Hypothalamus (tissue), 51 donors: Measurements from ENCODE around the gene FAM181B.

Experiments used
- DNase-seq, 51 donors: peaks; one replicate each; lab custom pipeline; 2025; lab: John Stamatoyannopoulos, UW

The FAM181B gene, protein sequence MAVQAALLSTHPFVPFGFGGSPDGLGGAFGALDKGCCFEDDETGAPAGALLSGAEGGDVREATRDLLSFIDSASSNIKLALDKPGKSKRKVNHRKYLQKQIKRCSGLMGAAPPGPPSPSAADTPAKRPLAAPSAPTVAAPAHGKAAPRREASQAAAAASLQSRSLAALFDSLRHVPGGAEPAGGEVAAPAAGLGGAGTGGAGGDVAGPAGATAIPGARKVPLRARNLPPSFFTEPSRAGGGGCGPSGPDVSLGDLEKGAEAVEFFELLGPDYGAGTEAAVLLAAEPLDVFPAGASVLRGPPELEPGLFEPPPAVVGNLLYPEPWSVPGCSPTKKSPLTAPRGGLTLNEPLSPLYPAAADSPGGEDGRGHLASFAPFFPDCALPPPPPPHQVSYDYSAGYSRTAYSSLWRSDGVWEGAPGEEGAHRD

DNA sequence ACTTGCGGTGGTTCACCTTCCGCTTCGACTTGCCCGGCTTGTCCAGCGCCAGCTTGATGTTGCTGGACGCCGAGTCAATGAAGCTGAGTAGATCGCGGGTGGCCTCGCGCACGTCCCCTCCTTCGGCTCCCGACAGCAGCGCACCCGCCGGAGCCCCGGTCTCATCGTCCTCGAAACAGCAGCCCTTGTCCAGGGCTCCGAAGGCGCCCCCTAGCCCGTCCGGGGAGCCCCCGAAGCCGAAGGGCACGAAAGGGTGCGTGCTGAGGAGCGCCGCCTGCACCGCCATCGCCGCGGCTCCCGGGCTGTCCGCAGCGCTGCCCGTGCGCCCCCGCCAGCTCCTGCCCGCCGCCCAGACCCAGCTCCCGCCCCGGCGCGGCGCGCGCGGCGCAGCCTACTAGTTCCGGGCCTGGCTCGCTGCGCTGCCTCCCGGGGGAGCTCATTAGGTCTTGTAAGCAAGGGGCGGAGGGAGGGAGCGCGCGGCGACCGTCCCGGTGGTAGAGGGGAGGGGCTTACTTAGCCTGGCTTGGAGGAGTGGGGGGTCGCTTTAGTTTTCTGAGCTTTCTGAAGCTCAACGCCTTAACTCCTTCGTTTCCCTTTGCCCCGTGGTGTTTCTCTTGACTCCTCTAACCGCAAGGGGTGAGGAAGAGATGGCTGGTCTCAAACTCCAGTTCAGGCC is at the start of gene FAM181B:
Gene FAM181B, minus strand, starts transcription at position 421 of the 676 bp plus-strand sequence. Its CDS starts 135 bp downstream, at position 286.
- peak in 49 of 51 donors; percentile 30 to 86 (median 74) for DNase-seq

DNA sequence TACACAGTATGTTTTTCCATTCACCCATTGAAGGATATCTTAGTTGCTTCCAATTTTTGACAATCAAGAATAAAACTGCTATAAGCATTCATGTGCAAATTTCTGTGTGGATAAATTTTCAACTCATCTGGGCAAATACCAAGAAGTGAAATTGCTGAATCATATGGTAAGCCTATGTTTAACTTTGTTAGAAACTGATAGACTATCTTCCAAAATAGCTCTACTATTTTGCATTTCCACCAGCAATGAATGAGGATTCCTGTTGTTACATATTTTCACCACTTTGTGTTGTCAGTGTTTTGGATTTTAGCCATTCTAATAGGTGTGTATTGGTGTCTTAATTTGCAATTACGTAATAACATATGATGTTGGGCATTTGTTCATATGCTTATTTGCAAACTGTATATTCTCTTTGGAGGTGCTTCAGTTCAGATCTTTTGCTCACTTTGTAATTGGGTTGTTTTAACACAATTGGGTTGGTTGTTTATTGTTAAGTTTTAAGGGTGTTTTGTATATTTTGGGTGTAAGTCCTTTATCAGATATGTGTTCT is 49.2 kb upstream of the FAM181B start:
- DNase-seq = no peak

DNA sequence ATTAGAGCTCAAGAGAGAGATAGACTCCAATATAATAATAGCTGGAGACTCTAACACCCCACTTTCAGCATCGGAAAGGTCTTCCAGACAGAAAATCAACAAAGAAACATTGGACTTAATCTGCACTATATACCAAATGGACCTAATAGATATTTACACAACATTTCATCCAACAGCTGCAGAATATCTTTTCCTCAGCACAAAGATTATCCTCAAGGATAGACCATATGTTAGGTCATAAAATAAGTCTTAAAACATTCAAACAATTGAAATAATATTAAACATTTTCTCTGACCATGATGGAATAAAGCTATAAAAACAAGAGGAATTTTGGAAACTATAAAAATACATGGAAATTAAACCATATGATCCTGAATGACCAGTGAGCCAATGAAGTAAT is 45.1 kb upstream of the FAM181B start:
- no peak for DNase-seq

DNA sequence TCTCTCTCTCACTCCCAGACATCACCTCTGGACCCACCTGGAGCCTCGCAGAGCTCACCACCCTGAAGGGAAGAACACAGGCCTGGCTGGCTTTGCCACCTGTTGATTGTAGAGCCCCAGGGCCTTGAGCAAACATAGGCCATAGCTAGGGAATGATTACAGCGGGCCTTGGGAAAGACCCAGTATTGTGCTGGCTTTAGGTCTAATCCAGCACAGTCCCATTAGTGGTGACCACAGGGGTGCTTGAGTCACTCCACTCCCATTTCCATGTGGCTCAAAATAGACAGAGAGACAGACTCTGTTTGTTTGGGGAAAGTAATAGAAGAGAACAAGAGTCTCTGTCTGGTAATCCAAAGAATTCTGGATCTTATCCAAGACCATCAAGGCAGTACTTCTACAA is 42.7 kb upstream of the FAM181B start:
- no peak for DNase-seq

DNA sequence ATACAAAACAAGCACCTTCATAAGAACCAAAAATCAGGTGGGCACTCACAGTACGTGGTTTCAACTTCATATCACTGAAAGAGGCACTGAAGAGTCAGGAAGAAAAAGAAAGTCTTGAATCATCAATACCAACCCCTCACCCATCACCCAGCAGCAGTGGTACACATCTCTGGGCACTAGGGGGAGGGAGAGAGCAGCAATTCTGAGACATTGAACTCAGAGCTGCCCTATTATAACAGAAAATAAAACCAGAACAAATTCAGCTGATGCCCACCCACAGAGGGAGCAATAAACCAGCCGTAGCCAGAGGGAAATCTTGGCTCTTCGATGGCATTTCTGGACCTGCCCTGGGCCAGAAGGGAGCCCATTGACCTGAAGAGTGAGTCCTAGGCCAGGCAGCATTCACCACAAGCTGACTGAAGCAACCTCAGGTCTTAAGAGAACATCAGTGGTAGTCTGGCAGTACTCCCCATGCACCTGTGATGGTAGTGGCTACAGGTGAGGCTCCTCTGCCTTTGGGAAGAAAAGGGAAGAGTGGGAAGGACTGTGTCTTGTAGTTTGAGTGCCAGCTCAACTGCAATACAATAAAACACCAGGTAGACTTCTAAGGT is 42.2 kb upstream of the FAM181B start:
- peak in 6 of 51 donors; percentile 14 to 50 (median 22) for DNase-seq

DNA sequence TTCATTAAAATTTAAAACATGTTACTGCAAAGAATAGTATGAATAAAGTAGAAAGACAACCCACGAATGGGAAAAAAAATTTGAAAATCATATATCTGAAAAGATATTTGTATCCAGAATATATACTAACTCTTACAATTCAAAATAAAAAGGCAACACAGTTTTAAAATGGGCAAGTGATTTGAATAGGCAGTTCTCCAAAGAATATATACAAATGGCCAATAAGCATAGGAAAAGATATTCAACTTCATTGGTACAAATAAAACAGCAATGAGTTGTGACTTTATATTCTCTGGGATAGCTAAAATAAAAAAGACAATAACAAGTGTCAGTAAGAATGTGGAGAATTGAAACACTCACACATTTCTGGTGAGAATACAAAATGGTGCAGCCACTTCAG is 41.6 kb upstream of the FAM181B start:
- no peak for DNase-seq

DNA sequence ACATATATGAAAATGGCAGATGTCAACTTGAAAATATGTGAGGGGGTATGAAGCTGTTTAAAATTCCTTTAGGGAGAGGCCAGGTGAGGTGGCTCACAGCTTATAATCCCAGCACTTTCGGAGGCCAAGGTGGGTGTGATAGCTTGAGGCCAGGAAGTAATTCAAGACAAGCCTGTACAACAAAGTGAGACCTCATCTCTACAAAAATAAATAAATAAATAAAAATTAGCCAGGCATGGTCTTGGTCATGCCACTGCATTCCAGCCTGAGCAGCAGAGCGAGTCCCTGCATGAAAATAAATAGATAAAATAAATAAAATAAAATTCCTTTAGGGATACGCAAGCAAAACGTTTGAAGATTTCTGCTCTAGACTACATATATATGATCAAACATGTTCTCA is 38.1 kb upstream of the FAM181B start:
- DNase-seq = no peak

DNA sequence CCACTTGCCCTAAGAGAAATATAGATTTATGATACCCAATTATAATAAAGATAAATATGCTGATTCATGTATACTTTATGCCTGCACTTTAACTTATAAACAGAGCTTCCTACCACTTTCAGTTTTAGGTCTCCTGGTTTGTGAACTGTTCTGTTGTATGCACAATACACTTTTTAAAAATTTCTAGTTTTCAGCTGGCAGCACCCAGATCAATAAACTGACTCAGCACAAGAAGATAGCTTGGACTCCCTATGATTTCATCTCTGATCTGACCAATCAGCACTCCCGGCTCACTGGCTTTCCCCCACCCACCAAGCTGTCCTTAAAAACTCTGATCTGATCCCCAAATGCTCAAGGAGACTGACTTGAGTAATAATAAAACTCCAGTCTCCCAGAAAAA is 33.5 kb upstream of the FAM181B start:
- DNase-seq = no peak

DNA sequence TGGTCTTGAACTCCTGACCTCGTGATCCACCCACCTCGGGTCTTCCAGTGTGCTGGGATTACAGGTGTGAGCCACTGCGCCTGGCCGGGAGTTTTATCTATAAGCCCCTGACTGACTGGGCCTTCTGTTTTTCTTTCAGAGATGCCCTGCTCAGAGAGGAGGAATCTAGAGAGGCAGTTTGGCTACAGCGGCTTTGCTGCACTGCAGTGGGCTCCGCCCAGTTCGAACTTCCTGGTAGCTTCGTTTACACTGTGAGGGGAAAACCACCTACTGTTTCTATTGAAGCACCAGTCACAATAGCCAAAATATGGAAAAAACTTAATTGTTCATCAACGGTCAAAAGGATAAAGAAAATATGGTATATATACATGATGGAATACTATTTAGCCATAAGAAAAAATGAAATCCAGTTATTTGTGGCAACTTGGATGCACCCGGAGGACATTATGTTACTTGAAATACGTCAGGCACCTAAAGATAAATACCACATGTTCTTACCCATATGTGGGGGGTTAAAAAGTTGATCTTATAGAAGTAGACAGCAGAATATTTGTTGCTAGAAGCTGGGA is 31.9 kb upstream of the FAM181B start:
- DNase-seq = no peak

DNA sequence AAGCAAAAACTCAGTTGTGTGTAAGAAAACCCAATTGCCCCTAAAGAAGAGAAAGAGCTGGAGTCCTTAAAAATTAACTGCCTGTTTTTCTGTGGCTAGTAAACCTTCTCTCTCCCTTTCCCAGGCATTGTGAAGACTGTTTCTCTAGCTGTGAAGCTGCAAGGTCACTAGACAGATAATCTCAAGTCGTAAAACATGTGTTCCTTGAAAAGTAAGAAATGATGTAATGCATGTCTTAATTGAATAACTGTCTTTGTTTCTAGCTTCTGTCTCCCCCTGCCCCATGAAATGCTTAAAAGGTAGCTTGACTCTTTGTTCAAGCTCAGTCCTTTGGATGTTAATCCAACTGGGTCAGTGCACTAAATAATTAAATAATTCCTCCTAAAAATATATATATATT is 29.5 kb upstream of the FAM181B start:
- no peak for DNase-seq

DNA sequence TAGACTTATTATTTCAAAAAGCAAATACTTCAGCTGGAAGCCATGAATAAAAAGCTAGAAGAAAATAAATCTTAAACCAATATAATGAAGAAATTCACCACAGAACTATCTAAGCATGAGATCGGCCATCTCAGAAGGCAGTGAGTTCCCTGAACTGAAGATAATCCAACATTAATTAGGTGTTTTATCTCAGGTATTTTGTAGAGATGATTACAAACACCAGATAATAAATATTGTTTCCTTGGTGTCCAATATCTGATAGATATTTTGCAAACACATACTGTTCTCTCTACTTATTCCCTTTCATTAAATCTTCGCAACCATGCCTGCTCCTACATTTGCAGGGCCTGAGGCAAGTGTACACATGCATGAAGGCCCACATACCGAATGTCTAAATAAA is 26.0 kb upstream of the FAM181B start:
- DNase-seq = no peak

DNA sequence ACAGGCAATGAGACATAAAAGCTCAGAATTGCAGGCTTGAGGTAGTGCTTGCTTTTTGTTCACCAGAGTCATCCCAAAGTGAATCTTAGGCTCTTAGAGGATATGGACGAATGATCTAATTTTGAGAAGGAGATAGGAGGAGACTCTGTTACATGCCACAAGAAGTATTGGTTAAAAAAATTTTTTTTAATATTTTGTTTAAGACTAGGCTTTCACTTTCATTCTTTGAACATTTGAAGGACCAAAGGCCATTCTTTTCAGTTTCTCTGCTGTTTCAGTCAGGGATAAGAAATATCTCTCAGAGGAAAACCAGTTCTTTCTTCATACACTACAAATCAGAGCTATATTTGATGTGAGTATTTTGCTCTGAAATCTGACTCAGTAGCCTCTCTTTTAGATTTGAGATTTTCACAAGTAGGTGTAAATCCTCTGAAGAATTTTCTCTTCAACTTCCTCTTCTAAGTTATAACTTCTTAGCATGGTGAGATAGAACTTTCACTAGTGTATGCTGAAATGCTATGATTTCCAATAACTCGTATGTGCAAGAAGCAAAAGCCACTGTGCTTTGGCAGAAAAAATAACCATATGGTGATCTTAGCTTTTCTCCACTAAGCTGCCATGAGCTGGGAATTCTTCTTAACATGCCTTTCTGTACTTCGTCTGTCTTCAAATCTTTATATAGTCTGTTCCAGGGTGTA is 24.1 kb upstream of the FAM181B start:
- peak in 1 of 51 donors; percentile 55 for DNase-seq

DNA sequence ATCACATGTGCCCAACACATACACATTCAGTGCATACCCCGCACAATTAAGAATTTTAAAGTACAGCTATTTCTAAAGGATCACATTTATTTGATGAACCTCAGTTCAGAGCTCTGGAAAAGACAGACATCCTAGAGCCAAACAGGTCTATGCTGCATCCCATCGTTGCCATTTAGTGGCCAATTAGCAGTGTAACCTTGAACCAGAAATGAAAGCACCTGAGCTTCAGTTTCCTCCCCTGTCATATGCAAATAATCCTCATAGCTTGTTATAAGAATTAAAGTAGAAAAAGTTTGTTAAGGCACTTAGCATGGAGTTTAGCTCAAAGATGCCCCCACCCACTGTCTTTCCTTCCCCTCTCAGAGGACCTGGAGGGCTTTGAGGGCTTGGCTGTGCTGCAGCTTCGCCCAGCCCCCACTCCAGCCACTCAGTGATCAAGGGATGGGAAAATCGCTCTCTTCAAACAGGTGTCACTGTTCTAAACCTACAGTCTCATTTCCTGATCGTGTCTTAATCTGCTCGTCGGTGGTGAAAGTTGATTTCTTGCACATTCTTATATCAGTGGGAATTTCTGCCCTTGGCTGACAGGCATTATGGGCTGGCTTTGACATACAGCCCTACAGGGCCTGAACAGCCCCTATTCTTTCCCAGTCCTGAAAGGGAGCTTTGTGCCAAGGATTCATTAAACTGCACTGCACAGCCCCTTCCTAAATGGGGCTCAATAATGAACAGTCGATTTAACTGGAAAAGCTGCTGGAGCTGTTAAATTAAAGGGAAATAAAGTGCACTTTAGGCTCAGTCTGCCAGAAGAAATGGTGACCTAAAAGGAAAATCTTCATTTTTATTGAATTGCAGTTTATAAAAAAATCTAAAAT is 23.3 kb upstream of the FAM181B start:
- peak in 31 of 51 donors; percentile 8 to 86 (median 44) for DNase-seq

DNA sequence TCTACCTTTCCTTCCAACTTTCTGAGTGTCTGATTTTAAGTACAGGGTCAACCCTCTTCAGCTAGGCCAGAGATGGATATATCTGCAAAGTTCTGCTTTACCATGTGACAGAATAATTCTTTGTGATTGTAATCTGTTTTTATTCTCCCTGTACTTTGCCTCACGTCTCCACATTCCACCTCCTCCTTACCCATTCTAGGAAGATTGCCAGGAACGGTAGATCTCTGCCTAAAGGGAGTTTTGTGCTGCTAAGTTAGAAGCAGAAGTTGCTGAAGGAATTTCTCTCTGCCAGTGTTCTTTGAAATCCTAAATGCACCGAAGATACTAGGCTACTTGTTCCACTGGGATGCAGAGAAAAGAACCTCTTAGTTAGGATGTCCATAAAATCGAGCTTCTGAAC is 20.7 kb upstream of the FAM181B start:
- peak in 1 of 51 donors; percentile 6 for DNase-seq

DNA sequence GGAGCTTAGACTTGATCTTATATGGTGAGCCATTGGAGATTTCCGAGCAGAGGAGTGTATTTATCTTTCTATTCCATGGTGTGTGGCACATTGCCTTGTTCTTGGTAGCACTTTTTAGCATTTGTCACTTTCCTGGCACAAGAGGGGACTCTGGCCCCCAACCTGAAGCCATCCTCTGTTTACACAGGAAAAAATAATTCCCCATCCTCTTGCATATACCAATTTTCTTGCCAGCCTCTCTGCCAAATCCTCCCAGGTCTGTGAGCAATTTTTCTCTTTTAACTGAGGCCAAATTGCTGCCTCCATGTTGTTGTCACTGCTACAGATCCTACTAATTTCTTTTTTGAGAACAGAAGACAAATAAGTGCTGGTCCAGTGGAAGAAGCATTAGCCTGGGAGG is 20.3 kb upstream of the FAM181B start:
- peak in 1 of 51 donors; percentile 13 for DNase-seq

DNA sequence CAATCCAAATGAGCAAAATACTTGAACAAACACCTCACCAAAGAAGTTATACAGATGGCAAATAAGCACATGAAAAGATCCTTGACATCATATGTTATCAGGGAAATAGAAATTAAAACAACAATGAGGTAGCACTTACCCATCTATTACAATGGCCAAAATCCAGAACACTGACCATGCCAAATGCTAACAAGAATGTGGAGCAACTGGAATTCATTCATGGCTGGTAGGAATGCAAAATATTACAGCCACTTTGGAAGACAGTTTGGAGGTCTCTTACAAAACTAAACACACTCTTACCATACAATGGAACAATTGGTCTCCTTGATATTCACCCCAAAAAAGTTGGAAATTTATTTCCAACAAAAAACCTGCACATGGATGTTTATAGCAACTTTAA is 19.1 kb upstream of the FAM181B start:
- DNase-seq = no peak

DNA sequence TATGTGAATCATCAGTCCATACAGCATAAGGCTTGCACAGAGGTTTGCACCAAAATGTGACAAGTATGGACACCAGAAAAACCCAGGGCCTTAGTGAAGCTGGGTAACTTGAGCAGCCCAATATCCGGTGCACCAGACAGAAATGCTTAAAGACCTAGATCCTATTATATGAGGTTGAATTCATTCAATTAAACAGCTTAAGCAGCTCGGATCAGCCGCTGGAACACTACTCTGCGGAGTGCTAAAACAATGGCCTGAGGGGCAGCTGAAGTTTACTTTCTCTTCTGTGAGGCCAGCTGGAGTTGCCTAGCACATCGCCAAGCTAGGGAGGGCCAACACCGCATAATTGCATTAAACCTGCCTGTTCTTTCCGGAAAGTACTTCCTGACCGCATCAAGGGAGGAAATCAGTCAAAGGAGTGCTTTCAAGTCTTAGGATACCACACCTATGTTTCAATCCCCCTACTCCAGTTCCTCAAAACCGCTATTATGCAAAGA is 17.0 kb upstream of the FAM181B start:
- peak in 4 of 51 donors; percentile 14 to 28 (median 20) for DNase-seq

DNA sequence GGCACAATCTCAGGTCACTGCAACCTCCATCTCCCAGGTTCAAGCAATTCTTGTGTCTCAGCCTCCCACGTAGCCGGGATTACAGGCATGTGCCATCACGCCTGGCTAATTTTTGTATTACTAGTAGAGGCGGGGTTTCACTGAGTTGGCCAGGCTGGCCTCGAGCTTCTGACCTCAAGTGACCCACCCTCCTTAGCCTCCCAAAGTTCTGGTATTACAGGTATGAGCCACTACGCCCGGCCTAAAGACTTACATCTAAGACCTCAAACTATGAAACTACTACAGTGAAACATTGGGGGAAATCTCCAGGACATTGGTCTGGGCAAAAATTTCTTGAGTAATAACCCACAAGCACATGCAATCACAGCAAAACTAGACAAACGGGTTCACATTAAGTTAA is 13.8 kb upstream of the FAM181B start:
- DNase-seq = no peak

DNA sequence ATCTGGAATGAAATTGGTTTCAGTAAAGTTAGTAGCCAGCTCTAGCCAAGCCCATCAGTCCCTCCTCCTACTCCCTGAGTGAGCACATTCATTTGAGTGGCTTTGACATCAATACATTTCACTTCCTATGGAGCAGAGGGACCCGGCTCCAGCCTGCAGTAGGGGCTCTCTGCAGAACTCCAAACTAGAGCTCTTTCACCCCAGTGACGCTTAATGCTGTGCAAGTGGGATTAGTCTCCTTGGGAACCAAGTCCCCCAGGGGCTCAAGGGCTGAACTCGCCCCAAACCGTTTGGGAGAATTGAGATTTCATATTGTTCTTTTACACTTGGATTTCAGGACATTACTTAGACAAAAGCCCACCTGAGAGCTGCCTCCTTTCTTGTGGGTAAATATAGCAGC is 4.4 kb upstream of the FAM181B start:
- DNase-seq = no peak
